Thoracic aorta (tissue), 2 donors: ENCODE data around the gene IARS1. TPM values are rescaled to one million over a fixed set of nuclear protein-coding genes. Genes with fewer than 3 reads are reported as not detected.

Source experiments
- ATAC-seq: fragments of 150-250 bp; one replicate; pipeline ENCODE4 v1.8.0; 2017; ENCODE audit warnings: low read depth; ENCODE audit not compliant: insufficient number of reproducible peaks, low FRiP score
- DNase-seq: peaks from one replicate; pipeline ENCODE4 v3.0.0-alpha.2; 2020; ENCODE audit warnings: low spot score
- H3K27ac ChIP-seq, 2 donors: fragments of 200-600 bp; sonication (generic); 1 replicate in 1 of 2; 2 replicates in 1 of 2; pipeline ENCODE4 v1.5.1; 2016; ENCODE audit warnings: mild to moderate bottlenecking in 2 of 2, moderate library complexity in 2 of 2
- H3K27me3 ChIP-seq: fragments of 200-600 bp; sonication (generic); replicated peaks from 2 replicates; pipeline ENCODE4 v1.6.0; 2016; ENCODE audit warnings: mild to moderate bottlenecking; ENCODE audit not compliant: insufficient read depth
- H3K36me3 ChIP-seq: fragments of 200-600 bp; sonication (generic); one replicate; pipeline ENCODE4 v1.5.1; 2016
- H3K4me1 ChIP-seq, 2 donors: fragments of 200-600 bp; sonication (generic); 1 replicate in 1 of 2; 2 replicates in 1 of 2; pipeline versions ENCODE4 v1.5.1 to v1.6.0; 2016; ENCODE audit warnings: low read depth in 2 of 2, mild to moderate bottlenecking in 1 of 2; ENCODE audit not compliant: control insufficient read depth in 1 of 2
- H3K4me3 ChIP-seq: fragments of 200-600 bp; sonication (generic); 2 replicates; pipeline ENCODE4 v1.5.1; 2016; ENCODE audit warnings: mild to moderate bottlenecking
- H3K9me3 ChIP-seq: fragments of 200-600 bp; sonication (generic); 2 replicates; pipeline ENCODE4 v1.5.1; 2016
- total RNA-seq, 2 donors: library from RNA; depleted of rRNA; stranded (reverse); fragments of >200 nt; gene quantifications; one replicate each; pipeline versions ENCODE4 v1.1.0 to v1.2.3, GENCODE V29; 2016
- TF ChIP-seq, protein P1 (sequence below): fragments of 200-600 bp; sonication (generic); IDR thresholded peaks from one replicate; pipeline ENCODE4 v1.5.1; 2019; ENCODE audit warnings: antibody characterized with exemption

Gene IARS1
- total RNA-seq, 2 donors from 2014 or later, result 79.3 to 150 TPM

DNA sequence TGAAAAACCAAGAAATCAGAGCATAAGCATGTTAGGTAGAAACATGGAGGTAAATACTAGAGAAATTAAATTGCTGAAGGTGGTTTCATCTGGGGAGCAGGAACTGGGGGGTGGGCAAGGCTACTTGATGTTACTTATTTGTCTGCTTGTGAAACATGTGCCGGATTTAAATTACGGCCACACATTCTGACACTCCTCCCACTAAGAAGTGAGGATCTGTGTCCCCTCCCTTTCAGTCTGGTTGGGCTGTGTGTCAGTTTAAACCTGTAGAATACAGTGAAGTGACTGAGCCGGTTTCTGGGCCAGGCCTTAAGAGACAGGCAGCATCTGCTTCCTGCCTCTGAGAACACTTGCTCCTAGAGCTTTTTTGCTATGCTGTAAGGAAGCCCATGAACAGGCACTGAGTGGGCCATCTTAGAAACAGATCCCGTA, 2.3 kb upstream of the IARS1 start:
- Histone ChIP-seq H3K4me1 (peaks cover 8 to 31% of the 10 kb centered on the region in 2 donors), H3K4me3 (no peak overlapping the region), H3K9me3 (no peaks in the 10 kb centered on the region), H3K27ac (no peak overlapping the region), H3K36me3 (peaks cover 14% of the 10 kb centered on the region), H3K27me3 (no peaks in the 10 kb centered on the region)
- DNase-seq, result no peak
- TF ChIP-seq, protein P1, sequence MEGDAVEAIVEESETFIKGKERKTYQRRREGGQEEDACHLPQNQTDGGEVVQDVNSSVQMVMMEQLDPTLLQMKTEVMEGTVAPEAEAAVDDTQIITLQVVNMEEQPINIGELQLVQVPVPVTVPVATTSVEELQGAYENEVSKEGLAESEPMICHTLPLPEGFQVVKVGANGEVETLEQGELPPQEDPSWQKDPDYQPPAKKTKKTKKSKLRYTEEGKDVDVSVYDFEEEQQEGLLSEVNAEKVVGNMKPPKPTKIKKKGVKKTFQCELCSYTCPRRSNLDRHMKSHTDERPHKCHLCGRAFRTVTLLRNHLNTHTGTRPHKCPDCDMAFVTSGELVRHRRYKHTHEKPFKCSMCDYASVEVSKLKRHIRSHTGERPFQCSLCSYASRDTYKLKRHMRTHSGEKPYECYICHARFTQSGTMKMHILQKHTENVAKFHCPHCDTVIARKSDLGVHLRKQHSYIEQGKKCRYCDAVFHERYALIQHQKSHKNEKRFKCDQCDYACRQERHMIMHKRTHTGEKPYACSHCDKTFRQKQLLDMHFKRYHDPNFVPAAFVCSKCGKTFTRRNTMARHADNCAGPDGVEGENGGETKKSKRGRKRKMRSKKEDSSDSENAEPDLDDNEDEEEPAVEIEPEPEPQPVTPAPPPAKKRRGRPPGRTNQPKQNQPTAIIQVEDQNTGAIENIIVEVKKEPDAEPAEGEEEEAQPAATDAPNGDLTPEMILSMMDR, result no peak
- ATAC-seq, result no peak

- no peaks in the 10 kb centered on the region for H3K27me3 ChIP-seq
- H3K4me3 ChIP-seq, result no peak overlapping the region
- no peaks in the 10 kb centered on the region for H3K9me3 ChIP-seq
- ATAC-seq (no peak), DNase-seq (no peak)
- peaks cover 11% of the 10 kb centered on the region for H3K36me3 ChIP-seq
- no peak overlapping the region for H3K27ac ChIP-seq
- H3K4me1 ChIP-seq, result peaks cover 8 to 31% of the 10 kb centered on the region in 2 donors
- TF ChIP-seq, protein P1, result no peak
Measured at GRCh38 chr9:92295240-92295790, 1.8 kb upstream of the IARS1 start.

- ATAC-seq, result no peak
- DNase-seq, result no peak
- peaks cover 8 to 31% of the 10 kb centered on the region in 2 donors for H3K4me1 ChIP-seq
- no peaks in the 10 kb centered on the region for H3K9me3 ChIP-seq
- no peaks in the 10 kb centered on the region for H3K27me3 ChIP-seq
- TF ChIP-seq, protein P1, result no peak
- peaks cover 8% of the 10 kb centered on the region for H3K36me3 ChIP-seq
- H3K4me3 ChIP-seq, result peak overlapping the region; percentile 96
- H3K27ac ChIP-seq, result peak overlapping the region; percentile 74
Measured at GRCh38 chr9:92294297-92294676, 790 bp upstream of the IARS1 start.

GRCh38 chr9:92293075-92293354, 482 bp downstream of the IARS1 start:
- H3K27ac ChIP-seq, result peak overlapping the region; percentile 67 to 74
- H3K4me1 ChIP-seq, result peaks cover 8 to 31% of the 10 kb centered on the region in 2 donors
- H3K36me3 ChIP-seq, result peaks cover 8% of the 10 kb centered on the region
- H3K4me3 ChIP-seq, result peak overlapping the region; percentile 96
- H3K9me3 ChIP-seq, result no peaks in the 10 kb centered on the region
- DNase-seq, result no peak
- ATAC-seq, result no peak
- TF ChIP-seq, protein P1, result no peak
- no peaks in the 10 kb centered on the region for H3K27me3 ChIP-seq

DNA sequence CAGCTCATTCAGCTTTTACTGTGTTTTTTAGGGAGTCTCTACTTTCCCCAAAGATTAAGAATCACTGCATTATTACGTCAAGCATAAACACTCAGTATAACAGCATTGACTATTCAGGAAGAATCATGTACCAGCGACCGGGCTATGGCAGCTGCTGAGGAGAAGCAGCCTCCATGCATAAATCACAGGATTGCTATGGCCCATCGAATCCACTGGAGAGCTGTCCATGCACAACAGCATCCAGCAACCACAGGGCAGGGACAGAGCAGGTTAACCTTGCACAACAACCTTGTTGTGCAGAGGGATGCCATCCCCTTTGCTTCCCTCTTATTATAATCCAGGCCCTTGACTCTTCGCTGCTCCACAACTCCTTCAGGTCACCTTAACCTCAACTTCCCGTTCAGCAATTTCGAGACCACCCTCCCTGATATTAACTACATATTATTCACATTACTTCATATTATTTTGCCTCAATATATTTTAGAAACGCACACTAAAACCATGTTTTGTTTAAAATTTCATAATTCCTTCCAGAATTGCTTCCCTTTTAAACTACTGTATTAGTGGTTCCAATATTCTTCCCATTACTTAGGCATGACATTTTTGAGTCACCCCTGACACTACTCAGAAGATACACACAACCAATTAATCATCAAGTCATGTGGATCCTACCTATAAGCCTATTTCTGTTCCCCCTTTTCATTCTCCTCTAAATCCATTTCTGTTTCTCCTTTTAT, 991 bp downstream of the IARS1 start:
- H3K27me3 ChIP-seq, result no peaks in the 10 kb centered on the region
- H3K27ac ChIP-seq, result peak overlapping the region; percentile 67 to 74

More for the DNA sequence above, 991 bp downstream of the IARS1 start:
- Histone ChIP-seq H3K4me1 (peaks cover 8 to 31% of the 10 kb centered on the region in 2 donors), H3K36me3 (peaks cover 5% of the 10 kb centered on the region), H3K4me3 (peak overlapping the region; percentile 96), H3K9me3 (no peaks in the 10 kb centered on the region)
- TF ChIP-seq, protein P1, result no peak
- no peak for DNase-seq
- no peak for ATAC-seq
